HepG2 (cell line): ENCODE data around the gene EFNA2. TPM values are rescaled to one million over a fixed set of nuclear protein-coding genes. Genes with fewer than 3 reads are reported as not detected.
A peak's percentile ranks its signal among the peaks of the same experiment; 100 is the strongest.

Experiments
- CC2D1A ChIP-seq: sonication (generic); formaldehyde crosslinking; IDR thresholded peaks from 2 replicates; pipeline ENCODE4 v1.8.1; 2023; ENCODE audit warnings: mild to moderate bottlenecking, missing genetic modification reagents
- FOXO4 ChIP-seq: sonication (generic); formaldehyde crosslinking; conservative IDR thresholded peaks from 2 replicates; pipeline ENCODE4 v1.8.1; 2023; ENCODE audit warnings: missing genetic modification reagents
- GABPB1 ChIP-seq: IDR thresholded peaks from 2 replicates; pipeline ENCODE4 v1.6.1; 2016; ENCODE audit warnings: mild to moderate bottlenecking, missing genetic modification reagents, moderate library complexity, missing compliant biosample characterization
- GATA4 ChIP-seq: sonication (generic); IDR thresholded peaks from 2 replicates; pipeline ENCODE4 v1.6.1; 2016; ENCODE audit warnings: antibody characterized with exemption, low read depth, borderline replicate concordance
- HNF4G ChIP-seq, 2 experiments: sonication (generic) in 1 of 2; formaldehyde crosslinking in 1 of 2; IDR thresholded peaks; 2 replicates each; pipeline versions ENCODE4 v1.4.0 to v1.6.1; 2011 to 2020; ENCODE audit warnings: borderline replicate concordance in 2 of 2, low read depth in 2 of 2, mild to moderate bottlenecking in 2 of 2, low read length in 1 of 2, missing genetic modification reagents in 1 of 2, moderate library complexity in 1 of 2
- MTF2 ChIP-seq: sonication (generic); formaldehyde crosslinking; IDR thresholded peaks from 2 replicates; pipeline ENCODE4 v1.5.0; 2020; ENCODE audit warnings: missing genetic modification reagents, borderline replicate concordance
- NFAT5 ChIP-seq: sonication (generic); formaldehyde crosslinking; IDR thresholded peaks from 2 replicates; pipeline ENCODE4 v1.4.0; 2020; ENCODE audit warnings: missing genetic modification reagents
- RARG ChIP-seq: sonication (generic); formaldehyde crosslinking; IDR thresholded peaks from 2 replicates; pipeline ENCODE4 v1.4.0; 2020; ENCODE audit warnings: low read depth, mild to moderate bottlenecking, missing genetic modification reagents
- RORA ChIP-seq: sonication (generic); formaldehyde crosslinking; IDR thresholded peaks from 2 replicates; pipeline ENCODE4 v1.5.0; 2020; ENCODE audit warnings: mild to moderate bottlenecking, missing genetic modification reagents, moderate library complexity
- TBP ChIP-seq: sonication (generic); formaldehyde crosslinking; IDR thresholded peaks from 2 replicates; pipeline ENCODE4 v1.5.0; 2020; ENCODE audit warnings: missing genetic modification reagents
- TEAD3 ChIP-seq: optimal IDR thresholded peaks from 2 replicates; pipeline ENCODE3; 2016; ENCODE audit warnings: borderline replicate concordance
- TGIF2 ChIP-seq: IDR thresholded peaks from 2 replicates; pipeline ENCODE4 v1.6.1; 2016; ENCODE audit warnings: control low read depth, missing compliant biosample characterization
- ZBTB10 ChIP-seq: sonication (generic); formaldehyde crosslinking; IDR thresholded peaks from 2 replicates; pipeline ENCODE4 v1.4.0; 2020; ENCODE audit warnings: missing genetic modification reagents, borderline replicate concordance
- ZMAT5 ChIP-seq: sonication (generic); formaldehyde crosslinking; IDR thresholded peaks from 2 replicates; pipeline ENCODE4 v1.5.0; 2020; ENCODE audit warnings: mild to moderate bottlenecking, low read depth, missing genetic modification reagents, borderline replicate concordance
- ZNF235 ChIP-seq: sonication (generic); formaldehyde crosslinking; IDR thresholded peaks from 2 replicates; pipeline ENCODE4 v1.8.1; 2023; ENCODE audit warnings: mild to moderate bottlenecking, missing genetic modification reagents, borderline replicate concordance
- ZNF83 ChIP-seq: sonication (generic); formaldehyde crosslinking; IDR thresholded peaks from 2 replicates; pipeline ENCODE4 v1.4.0; 2020; ENCODE audit warnings: missing genetic modification reagents, mild to moderate bottlenecking, borderline replicate concordance
- ZNF850 ChIP-seq: sonication (generic); formaldehyde crosslinking; conservative IDR thresholded peaks from 2 replicates; pipeline ENCODE4 v1.9.0; 2021; ENCODE audit warnings: mild to moderate bottlenecking, missing genetic modification reagents
- ZNF891 ChIP-seq: sonication (generic); formaldehyde crosslinking; IDR thresholded peaks from 2 replicates; pipeline ENCODE4 v1.5.0; 2020; ENCODE audit warnings: mild to moderate bottlenecking, missing genetic modification reagents
- ZSCAN29 ChIP-seq: sonication (generic); formaldehyde crosslinking; conservative IDR thresholded peaks from 2 replicates; pipeline ENCODE4 v1.4.0; 2020; ENCODE audit warnings: mild to moderate bottlenecking, missing genetic modification reagents
- polyA plus RNA-seq, 8 experiments: library from polyadenylated mRNA; depleted of rRNA in 3 of 8; stranded (reverse) in 7 of 8; unstranded in 1 of 8; fragments of >200 nt; fragmentation: Illumina TruSeq in 4 of 8; extraction: Trizol in 4 of 8; gene quantifications; 2 replicates each; pipeline versions ENCODE4 v1.2.1 to v1.2.3, GENCODE V29; 2011 to 2016; ENCODE audit warnings: low read depth in 4 of 8, missing spikeins in 1 of 8, mixed read lengths in 1 of 8; ENCODE audit not compliant: insufficient read depth in 1 of 8
- total RNA-seq, 5 experiments: library from RNA; depleted of rRNA; stranded (reverse); fragments of >200 nt; fragmentation: Illumina TruSeq; extraction: Trizol; gene quantifications; 2 replicates each; pipeline ENCODE4 v1.2.3, GENCODE V29; 2016; ENCODE audit warnings: low read depth in 1 of 5

The EFNA2 gene
- total and polyA plus RNA-seq, 2 of the 13 experiments (the other 11 are each of a cell fraction or from before 2014, with no cell fraction given): 6.0 to 9.9 TPM

- TF ChIP-seq TBP (CRISPR knock-in tag) (no peak), CC2D1A (CRISPR knock-in tag) (no peak), ZNF891 (CRISPR knock-in tag) (no peak), TGIF2 (CRISPR knock-in tag) (no peak), GABPB1 (CRISPR knock-in tag) (peak; percentile 31; the same call in 1 of the 2 replicates), ZNF850 (CRISPR knock-in tag) (no peak), TEAD3 (peak; percentile 33), ZMAT5 (CRISPR knock-in tag) (no peak), RORA (CRISPR knock-in tag) (no peak), ZSCAN29 (CRISPR knock-in tag) (no peak), ZNF235 (CRISPR knock-in tag) (no peak), GATA4 (no peak), HNF4G (IDR thresholded peaks at IDR 0.05; ENCODE audit: borderline replicate concordance, low read depth, low read length) (no peak), HNF4G (CRISPR knock-in tag; IDR thresholded peaks at IDR 0.05; ENCODE audit: borderline replicate concordance, low read depth) (no peak), MTF2 (no peak), ZNF83 (CRISPR knock-in tag) (no peak), FOXO4 (CRISPR knock-in tag) (no peak), ZBTB10 (CRISPR knock-in tag) (no peak), RARG (CRISPR knock-in tag) (no peak), NFAT5 (no peak)
Measured at GRCh38 chr19:1279782-1280341, 5.8 kb upstream of the EFNA2 start (continued).
